Measurements from ENCODE around the gene DENND4A.

DNA sequence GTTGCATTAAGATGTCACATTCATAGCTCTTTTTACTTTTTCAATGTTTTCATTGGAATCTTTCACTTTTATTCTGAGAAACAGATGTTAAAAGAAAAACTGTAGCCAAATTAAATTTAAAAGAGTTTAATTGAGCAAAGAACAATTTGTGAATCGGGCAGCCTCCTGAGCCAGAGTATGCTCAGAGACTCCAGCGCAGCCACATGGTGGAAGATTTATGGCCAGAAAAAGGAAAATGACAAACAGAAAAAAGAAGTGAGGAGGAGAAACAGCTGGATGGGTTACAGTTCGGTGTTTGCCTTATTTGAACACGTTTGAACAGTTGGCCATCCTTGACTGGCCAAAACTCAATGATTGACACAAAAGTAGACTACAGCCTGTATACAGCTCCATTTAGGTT is 43.4 kb upstream of the DENND4A start:
- TF ChIP-seq, protein P1, sequence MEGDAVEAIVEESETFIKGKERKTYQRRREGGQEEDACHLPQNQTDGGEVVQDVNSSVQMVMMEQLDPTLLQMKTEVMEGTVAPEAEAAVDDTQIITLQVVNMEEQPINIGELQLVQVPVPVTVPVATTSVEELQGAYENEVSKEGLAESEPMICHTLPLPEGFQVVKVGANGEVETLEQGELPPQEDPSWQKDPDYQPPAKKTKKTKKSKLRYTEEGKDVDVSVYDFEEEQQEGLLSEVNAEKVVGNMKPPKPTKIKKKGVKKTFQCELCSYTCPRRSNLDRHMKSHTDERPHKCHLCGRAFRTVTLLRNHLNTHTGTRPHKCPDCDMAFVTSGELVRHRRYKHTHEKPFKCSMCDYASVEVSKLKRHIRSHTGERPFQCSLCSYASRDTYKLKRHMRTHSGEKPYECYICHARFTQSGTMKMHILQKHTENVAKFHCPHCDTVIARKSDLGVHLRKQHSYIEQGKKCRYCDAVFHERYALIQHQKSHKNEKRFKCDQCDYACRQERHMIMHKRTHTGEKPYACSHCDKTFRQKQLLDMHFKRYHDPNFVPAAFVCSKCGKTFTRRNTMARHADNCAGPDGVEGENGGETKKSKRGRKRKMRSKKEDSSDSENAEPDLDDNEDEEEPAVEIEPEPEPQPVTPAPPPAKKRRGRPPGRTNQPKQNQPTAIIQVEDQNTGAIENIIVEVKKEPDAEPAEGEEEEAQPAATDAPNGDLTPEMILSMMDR (IDR thresholded peaks at IDR 0.05) = no peak
- no peak for TF ChIP-seq POLR2A (IDR thresholded peaks at IDR 0.05)

Data from lower leg skin (tissue), 3 donors.